HG03521 (cell line): ENCODE results near the gene EFCAB10.
"Not testable (repeated sequence)": the region's sequence is repeated elsewhere in the genome, so short reads cannot be mapped to it uniquely, and the experiment has no call there.

ENCODE experiments used
- ATAC-seq: cut with Tn5 transposase; IDR thresholded peaks from one replicate; pipeline ENCODE4 v1.9.1; 2021; ENCODE audit warnings: mild to moderate bottlenecking, moderate library complexity; ENCODE audit not compliant: unreplicated experiment

EFCAB10 gene

DNA sequence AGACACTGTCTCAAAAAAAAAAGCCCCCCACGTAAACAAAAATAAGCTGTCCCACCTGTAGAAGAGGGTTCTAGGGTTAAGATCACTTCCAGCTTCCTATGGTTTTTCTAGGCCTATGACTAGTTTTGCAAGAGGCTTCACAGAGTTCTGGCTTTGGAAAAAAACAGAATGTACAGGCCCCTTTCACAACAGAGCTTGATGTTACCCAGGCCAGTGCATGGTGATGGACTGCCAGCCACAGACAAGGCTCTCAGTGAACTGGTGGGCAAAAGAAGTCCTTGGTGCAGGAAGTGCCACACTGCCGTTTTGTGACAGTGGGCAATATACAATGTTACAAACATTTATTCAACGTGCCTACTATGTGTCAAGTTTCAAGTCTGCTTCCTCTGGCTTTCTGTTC is 18.3 kb upstream of the EFCAB10 start:
- no peak for ATAC-seq

DNA sequence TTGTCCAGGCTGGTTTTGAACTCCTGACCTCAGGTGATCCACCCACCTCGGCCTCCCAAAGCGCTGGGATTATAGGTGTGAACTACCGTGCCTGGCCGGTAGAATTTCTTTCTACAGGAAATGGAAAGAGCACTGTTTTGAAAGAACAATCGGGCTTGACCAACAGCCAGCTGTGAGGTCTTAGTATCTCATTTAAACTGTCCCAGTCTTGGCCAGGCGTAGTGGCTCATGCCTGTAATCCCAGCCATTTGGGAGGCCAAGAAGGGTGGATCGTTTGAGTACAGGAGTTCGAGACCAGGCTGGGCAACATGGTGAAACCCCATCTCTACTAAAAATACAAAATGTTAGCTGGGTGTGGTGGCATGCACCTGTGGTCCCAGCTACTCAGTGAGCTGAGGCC is 17.8 kb upstream of the EFCAB10 start:
- not testable (repeated sequence) for ATAC-seq

DNA sequence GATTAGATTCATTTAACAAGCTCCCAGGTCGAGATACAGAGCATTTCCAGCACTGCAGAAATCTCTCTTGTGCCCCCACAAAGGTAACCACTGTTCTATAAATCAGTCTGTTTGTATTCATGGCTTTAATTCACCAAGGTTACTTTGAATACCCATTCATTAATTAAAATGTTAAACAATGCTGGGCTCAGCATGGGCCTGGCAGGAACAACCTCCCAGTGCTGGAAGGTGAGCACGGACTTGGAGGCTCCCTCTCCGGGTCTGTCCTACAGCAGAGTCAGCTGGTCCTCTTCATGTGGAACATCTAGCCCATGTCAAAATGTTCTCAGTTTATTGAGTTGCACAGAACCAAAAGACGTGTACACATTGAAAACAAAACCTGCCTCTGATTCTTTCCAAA is 15.6 kb upstream of the EFCAB10 start:
- ATAC-seq: no peak

DNA sequence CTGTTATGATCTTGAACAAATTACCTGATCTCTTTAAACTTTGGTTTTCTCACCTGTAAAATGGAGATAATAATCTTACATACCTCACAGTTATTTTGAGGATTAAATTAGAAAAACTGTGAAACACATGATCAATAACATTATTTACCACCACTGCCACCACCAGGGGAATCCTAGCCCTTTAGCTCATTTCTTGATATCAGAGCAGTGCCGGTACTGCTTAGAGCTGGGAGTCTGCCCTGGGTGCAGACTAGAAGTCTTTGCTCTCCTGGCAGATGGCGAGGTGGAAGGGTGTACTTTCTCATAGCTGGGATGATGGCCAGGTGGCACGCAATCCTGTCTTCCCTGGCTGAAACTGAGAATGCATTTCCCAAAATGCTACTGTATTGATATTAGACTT is 12.7 kb upstream of the EFCAB10 start:
- no peak for ATAC-seq

DNA sequence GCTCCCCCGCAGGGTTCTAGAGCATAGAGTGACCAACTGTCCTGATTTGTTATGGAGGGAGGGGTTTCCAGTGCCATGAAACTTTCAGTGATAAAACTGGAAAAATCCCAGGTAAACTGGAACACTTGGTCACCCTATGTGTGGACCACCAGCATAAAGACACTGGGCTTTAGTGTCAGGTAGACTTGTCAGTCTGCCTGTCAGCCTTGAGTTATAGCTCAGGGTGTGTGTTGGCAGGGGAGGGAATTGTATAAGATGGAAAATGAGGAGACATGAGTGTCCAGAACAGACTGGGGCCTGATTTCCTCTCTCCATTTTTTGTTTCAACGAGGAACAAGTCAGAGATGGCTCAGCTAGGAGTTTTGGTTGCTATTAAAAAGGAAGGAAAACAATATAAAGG is 10.2 kb upstream of the EFCAB10 start:
- no peak for ATAC-seq

DNA sequence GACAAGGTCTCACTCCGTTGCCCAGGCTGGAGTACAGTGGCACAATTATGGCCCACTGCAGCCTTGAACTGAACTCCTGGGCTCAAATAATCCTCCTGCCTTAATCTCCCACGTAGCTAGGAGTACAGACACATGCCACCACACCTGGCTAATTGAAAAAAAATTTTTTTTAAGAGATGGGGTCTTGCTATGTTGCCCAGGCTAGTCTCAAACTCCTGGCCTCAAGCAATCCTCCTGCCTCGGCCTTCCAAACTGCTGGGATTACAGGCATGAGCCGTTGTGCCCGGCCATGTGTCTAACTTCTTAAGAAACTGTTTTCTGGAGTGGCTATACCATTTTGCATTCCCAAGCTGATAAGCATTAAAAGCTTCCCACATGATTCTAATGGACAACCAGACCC is 9.5 kb upstream of the EFCAB10 start:
- ATAC-seq: no peak

DNA sequence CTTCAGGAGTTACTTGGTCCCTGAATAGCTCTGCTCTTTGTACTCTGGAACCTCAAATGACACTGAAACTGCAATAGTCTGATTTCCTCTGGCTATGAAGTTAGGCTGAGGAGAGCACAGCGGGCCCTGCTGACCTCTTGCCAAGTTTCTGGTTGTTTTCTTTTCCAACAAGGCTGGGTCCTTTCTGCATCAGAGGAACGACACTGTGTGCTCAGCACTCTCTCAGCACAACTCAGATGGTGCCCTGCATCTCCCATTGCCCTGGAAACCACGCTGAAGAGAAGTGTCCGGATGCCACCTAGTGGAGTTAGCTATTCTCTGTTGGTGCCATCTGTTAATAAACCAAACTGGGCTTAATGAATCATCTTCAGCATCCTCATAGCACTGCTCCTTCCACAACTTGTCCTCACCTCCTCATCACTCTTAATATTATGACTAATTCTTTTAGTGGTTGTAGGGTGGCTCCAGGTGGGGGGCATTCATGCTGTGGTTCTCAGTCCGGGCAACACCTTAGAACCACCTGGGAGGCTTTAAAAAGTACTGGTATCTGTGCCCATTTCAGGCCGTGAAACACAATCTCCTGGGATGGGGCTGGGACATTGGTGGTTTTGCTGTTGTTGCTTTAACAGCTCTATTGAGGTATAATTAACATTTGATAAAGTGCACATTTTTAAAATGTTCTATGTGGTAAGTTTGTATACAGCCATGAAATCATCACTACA is 8.2 kb upstream of the EFCAB10 start:
- peak; percentile 60 for ATAC-seq

DNA sequence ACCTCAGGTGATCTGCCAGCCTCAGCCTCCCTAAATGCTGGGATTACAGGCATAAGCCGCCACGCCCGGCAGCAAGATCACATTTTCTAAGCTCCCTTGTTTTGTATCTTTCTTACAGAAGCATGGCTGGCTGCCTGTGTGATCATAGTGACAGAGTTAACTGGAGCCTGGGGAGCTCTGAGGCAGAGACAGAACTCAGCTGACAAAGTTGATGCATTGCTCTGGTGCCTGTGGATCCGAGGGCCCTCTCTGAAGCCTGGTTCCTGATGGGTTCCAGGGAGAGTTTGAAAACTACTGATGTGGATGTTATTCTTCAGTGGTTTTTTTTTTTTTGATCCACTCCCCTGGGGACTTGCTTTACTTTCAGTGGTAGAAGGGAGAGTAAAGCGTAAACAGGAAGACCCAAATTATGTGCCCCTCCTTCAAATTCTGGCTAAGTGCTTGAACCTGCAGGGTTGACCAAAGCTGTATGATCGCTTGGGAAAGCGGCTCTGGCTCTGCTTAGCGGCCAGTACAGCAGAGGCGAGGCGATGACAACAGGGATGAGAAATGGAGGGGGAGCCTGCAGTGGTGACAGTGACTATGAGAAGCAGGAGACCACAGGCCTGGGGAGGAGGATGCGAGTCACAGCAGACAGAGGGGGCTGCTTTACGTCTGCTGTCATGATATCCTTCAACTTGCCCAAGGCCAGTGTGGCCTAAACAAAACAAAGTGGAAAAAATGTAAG is 6.8 kb upstream of the EFCAB10 start:
- ATAC-seq: no peak

DNA sequence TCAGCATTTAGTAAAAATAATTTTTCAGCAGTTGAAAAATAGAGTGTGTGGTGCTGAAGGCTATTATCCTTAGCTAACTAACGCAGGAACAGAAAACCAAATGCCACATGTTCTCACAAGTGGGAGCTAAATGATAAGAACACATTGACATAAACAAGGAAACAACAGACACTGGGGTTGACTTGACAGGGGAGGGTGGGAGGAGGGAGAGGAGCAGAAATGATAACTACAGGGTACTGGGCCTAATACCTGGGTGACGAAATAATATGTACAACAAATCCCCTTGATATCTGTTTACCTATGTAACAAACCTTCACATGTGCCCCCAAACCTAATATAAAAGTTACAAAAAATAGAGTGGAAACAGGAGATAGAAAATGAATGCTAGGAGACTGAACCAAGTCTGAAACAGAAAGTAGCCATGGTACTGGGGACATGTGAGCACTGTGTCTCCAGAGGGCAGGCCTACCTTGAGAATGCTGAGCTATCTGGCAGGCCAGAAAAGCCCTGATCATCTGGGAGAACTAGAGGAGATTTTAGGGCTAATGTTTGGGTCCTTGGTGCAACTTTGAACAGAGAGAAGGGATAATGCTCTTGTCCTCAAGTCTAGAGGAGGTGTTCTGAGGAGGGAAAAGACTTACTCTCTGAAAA is 4.7 kb upstream of the EFCAB10 start:
- no peak for ATAC-seq

DNA sequence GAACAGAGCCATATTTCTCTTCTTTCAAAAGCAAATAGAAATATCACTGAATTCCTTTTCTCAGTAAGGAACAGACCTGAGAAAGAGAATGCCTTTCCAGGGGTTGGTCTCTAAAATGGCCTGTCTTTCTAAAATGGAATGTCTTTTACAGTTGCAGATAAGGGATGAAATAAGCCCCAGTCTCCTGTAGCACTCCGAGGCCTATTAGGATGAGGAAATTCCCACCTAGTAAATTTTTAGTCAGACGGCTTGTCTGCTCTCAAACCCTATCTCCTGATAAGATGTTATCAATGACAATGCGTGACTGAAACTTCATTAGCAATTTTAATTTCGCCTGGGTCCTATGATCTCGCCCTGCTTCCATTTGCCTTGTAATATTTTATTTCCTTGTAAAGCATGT is 2.9 kb upstream of the EFCAB10 start:
- no peak for ATAC-seq

DNA sequence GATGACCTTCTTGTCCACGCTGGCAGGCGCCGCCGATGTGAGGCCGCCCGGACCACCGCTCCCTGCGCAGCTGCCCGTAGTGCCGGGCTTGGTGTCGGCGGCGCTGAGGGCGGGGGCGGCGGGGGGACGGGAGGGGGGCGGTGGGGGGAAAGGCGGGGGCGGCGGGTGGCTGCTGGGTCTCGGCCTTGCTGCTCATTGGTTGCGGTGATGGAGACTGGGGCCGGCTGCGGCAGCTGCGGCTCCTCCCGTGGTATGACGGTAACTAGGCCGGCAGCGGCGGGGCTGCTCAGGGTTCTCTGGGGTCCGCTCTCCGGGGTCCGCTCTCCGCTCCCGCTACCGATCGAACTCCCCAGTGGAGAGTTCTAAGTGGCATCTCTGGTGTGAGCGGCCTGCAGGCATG is 1.8 kb upstream of the EFCAB10 start:
- no peak for ATAC-seq

DNA sequence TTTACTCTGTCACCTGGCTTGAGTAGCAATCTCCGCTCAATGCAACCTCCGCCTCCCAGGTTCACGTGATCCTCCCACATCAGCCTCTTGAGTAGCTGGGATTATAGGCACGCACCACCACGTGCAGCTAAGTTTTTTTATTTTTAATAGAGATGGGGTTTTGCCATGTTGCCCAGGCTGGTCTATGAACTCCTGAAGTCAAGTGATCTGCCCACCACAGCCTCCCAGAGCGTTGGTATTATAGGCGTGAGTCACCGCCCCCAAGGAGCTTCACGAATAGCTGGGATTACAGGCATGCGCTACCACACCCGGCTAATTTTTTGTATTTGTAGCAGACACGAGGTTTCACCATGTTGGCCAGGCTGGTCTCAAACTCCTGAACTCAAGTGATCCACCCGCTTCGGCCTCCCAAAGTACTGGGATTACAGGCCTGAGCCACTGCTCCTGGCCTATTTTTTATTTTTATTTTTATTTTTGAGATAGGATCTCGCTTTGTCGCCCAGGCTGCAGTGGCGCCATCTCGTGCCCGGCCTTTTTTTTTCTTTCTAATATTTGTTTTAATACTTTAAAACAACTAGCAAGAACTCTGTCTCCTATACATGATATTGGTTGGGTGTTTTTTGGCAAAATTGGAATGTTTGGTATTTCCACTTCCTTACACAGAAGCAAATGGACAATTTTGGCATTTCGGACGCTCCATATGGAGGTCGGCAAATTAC is 1.1 kb downstream of the EFCAB10 start:
- no peak for ATAC-seq

DNA sequence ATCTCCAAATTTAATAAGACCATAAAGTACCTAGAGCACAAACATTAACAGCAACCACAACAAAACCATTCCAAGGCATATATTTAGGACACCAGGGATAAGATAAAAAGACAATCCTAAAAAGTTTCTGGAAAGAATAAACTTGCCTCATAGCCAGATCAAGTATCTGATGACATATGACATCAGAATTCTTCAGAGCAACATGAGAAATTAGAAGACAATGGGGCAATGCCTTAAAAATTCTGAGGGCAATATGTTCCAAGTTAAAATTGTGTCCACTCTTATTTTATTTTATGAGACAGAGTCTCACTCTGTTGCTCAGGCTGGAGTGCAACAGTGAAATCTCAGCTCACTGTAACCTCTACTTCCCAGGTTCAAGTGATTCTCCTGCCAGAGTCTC is 2.8 kb downstream of the EFCAB10 start:
- ATAC-seq: no peak

DNA sequence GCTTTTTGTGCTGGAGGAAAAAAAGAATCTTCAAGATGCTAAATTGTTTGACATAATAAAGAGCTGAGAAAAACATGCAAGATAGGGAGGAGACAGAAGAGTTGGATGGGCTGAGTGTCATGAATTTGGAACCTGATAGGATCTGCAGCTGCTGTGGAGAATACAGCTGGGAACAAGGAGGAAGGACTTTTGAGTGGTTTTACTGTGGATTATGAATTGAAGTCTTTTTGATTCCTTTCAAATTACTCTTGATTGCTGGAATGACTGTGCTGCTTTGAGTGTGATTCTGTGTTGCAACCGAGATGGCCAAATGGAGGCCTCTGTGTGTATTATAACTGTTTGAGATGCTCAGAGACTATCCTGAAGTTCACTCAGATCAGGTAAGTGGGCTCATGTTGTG is 4.0 kb downstream of the EFCAB10 start:
- no peak for ATAC-seq

DNA sequence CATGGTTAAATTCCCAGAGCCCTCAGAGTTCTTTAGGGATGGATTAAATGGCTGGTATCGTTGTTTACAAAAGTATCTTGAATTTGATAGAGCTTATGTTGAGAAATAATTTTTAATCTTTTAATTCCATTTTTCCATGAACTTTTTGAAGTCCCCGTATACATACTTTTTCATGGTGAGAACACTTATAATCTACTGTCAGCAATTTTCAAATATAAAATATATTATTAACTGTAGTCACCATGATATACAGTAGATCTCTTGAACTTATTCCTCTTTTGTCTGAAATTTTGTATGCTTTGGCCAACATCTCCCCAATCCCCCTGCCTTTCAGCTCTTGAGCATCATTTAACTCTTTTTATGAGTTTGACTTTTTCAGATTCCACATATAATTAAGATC is 9.4 kb downstream of the EFCAB10 start:
- no peak for ATAC-seq

DNA sequence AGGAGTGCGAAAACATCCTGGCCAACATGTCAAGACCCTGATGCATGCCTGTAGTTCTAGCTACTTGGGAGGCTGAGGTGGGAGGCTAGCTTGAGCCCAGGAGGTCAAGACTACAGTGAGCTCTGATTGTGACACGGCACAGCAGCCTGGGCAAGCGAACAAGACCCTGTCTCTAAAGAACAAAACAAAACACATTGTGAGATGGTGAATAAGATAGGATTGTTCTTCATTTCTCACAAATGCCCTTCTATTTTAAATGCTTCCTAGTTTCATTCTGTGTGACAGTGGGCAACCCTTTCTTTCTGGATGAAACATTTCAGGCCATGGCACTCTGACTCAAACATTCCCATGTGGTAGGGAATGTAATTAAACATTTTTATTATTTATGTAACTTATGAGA is 13.5 kb downstream of the EFCAB10 start:
- ATAC-seq: no peak

DNA sequence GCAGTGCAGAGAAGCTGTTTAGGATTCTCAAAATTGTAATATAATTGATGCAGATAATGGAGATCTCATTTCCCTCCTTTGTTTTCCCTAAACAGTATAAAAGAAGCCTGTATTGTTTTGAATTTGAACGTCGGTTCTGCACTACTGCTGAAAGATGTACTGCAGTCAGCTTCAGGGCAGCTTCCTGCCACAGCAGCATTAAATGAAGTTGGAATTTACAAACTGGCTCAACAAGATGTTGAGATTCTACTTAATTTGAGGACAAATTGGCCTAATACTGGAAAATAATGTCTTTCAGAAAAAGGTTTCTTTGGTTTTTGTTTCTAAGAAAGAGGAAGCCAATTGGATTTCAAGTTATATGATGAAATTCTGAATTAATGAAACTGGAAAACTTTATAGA is 14.3 kb downstream of the EFCAB10 start:
- no peak for ATAC-seq

DNA sequence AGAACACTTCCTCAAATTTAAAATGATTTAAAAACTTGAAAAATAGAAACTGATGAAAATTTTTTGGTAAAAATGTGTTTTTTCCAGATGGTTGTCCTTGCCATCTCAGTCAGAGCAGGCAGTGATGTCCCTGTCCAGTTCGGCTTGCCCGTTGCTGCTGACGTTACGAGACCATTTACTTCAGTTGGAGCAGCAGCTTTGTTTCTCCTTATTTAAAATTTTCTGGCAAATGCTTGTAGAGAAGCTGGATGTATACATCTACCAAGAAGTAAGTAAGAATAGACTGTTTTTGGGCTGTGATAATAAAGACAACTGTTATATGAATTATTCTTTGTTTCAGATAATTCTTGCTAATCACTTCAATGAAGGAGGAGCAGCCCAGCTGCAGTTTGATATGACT is 16.1 kb downstream of the EFCAB10 start:
- ATAC-seq: no peak

DNA sequence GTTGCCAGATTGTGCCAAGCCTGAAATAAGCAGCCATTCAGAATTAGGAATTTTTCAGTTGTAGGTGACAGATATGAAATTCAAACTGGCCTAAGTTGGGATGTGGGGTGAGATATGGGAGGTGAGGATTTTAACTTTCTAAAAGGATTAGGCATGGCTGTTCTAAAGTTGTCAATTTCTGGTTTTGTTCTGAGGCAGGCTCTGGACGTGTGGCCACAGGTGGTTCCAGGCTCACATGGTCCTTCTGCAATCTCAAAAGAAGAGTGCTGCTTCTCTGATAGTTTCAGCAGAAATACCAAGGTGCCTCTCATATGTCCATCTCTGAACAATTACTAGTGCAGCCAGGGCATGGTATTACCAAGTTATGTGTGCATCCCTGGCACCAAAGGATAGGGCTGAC is 21.4 kb downstream of the EFCAB10 start:
- no peak for ATAC-seq

DNA sequence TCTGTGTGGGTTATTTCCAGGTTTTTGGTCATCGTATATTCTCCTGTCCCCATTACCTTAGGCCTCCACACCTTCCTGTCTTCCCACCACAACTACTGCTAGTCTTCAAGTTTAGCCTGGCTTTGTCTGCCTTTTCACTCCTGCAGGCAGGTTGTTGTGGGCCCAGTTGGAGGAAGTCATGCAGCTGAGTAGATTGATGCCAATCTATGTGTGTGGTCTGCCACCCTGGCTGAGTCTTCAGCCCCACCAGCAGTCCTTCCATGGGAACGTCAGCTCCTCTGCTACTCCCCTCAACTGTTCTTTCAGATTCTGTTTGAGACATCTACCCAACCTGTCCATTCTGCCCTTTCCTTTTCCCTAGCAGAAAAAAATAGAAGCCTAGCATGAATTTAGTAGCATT is 43.0 kb downstream of the EFCAB10 start:
- ATAC-seq: no peak

DNA sequence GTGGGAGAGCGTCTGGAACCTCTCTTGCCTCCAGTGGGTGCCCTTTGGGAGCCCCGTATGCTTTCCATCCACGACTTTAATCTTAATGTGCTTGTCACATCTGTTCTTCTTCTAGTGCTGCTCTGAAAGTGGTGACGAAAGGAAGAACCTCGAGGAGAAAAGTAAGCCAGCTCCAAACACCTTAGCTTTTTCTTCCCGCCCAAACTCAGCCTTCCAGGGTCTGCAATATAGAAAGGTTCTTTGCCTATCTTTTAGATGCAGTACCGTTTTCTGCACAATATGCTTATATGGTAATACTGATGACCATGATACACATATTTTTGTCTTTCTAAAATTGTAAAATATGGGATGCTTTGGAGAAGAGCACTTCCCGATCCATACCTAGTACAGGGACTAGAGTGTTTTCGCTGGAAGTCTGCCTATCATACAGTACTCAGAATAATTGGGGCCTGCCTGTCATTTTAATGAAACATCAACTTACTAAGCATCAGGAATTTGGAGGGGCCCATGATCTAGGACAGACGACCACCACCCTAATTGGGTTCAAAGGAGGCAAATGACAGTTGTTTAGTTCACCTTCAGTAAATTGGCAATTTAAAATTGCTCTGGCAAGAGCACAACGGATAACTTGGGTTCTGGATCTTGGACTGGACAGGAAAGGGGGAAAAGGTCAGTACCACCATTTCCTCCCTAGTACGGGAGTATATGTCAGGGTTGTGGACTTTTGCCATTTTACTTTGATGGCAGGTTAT is 48.4 kb downstream of the EFCAB10 start:
- ATAC-seq: no peak
